Measurements from ENCODE around the gene DEPDC7.
"Not testable (repeated sequence)": the region's sequence is repeated elsewhere in the genome, so short reads cannot be mapped to it uniquely, and the experiment has no call there.

DEPDC7 gene

GRCh38 chr11:33025339-33025722 lies 9.7 kb downstream of the DEPDC7 start:
- no peak for DNase-seq (ENCODE audit: low spot score)

GRCh38 chr11:33027233-33027632 lies 11.6 kb downstream of the DEPDC7 start:
- no peak for DNase-seq (ENCODE audit: low spot score)

- DNase-seq (ENCODE audit: low spot score), result no peak
These were observed 12.3 kb downstream of the DEPDC7 start for GRCh38 chr11:33027846-33028536.

GRCh38 chr11:33028537-33028914 lies 12.8 kb downstream of the DEPDC7 start:
- no peak for DNase-seq (ENCODE audit: low spot score)

- DNase-seq (ENCODE audit: low spot score), result not testable (repeated sequence)
These were observed 13.5 kb downstream of the DEPDC7 start for GRCh38 chr11:33029218-33029617.

GRCh38 chr11:33033493-33033892 lies 17.8 kb downstream of the DEPDC7 start:
- DNase-seq (ENCODE audit: low spot score), result no peak

- no peak for DNase-seq (ENCODE audit: low spot score)
These were observed 19.3 kb downstream of the DEPDC7 start for GRCh38 chr11:33035011-33035410.

GRCh38 chr11:33039274-33040032 lies 23.8 kb downstream of the DEPDC7 start, which contains the start of gene TCP11L1:
Gene TCP11L1 (plus strand): TSS chr11:33039572. CDS start chr11:33043774, 4,202 bp downstream.
- DNase-seq (ENCODE audit: low spot score), result peak; percentile 89

- DNase-seq (ENCODE audit: low spot score), result peak; percentile 73
These were observed 24.6 kb downstream of the DEPDC7 start for GRCh38 chr11:33040033-33040861.

- peak; percentile 46 for DNase-seq (ENCODE audit: low spot score)
These were observed 25.3 kb downstream of the DEPDC7 start for GRCh38 chr11:33040862-33041453.

- DNase-seq (ENCODE audit: low spot score), result no peak
These were observed 27.6 kb downstream of the DEPDC7 start for GRCh38 chr11:33043221-33043830.

GRCh38 chr11:33044285-33044756 lies 28.6 kb downstream of the DEPDC7 start:
- no peak for DNase-seq (ENCODE audit: low spot score)

GRCh38 chr11:33045551-33046255 lies 30.0 kb downstream of the DEPDC7 start:
- DNase-seq (ENCODE audit: low spot score), result no peak

- not testable (repeated sequence) for DNase-seq (ENCODE audit: low spot score)
These were observed 33.0 kb downstream of the DEPDC7 start for GRCh38 chr11:33048701-33049100.

- DNase-seq (ENCODE audit: low spot score), result not testable (repeated sequence)
These were observed 34.1 kb downstream of the DEPDC7 start for GRCh38 chr11:33049565-33050408.

- DNase-seq (ENCODE audit: low spot score), result no peak
These were observed 36.6 kb downstream of the DEPDC7 start for GRCh38 chr11:33052231-33052630.

GRCh38 chr11:33055375-33055774 lies 39.7 kb downstream of the DEPDC7 start:
- DNase-seq (ENCODE audit: low spot score), result no peak

- DNase-seq (ENCODE audit: low spot score), result no peak
These were observed 41.6 kb downstream of the DEPDC7 start for GRCh38 chr11:33057284-33057683.

GRCh38 chr11:33059331-33060007 lies 43.8 kb downstream of the DEPDC7 start:
- no peak for DNase-seq (ENCODE audit: low spot score)
